Neural cell (in vitro differentiated cells): Measurements from ENCODE around the gene TMEM101.

Source experiments
- CTCF ChIP-seq: fragments of 450-650 bp; IDR thresholded peaks from 2 replicates; pipeline ENCODE4 v1.5.1; 2014; ENCODE audit warnings: antibody characterized with exemption, mild to moderate bottlenecking, moderate library complexity; ENCODE audit not compliant: poor library complexity, severe bottlenecking
- MXI1 ChIP-seq: fragments of 450-650 bp; conservative IDR thresholded peaks from 2 replicates; pipeline ENCODE4 v1.6.1; 2014; ENCODE audit warnings: antibody characterized with exemption, mild to moderate bottlenecking; ENCODE audit not compliant: poor library complexity, severe bottlenecking
- POLR2AphosphoS5 ChIP-seq: IDR thresholded peaks from 2 replicates; pipeline ENCODE4 v1.6.1; 2012
- REST ChIP-seq: IDR thresholded peaks from 2 replicates; pipeline ENCODE4 v1.6.1; 2012; ENCODE audit warnings: borderline replicate concordance
- SMC3 ChIP-seq: fragments of 450-650 bp; conservative IDR thresholded peaks from 2 replicates; pipeline ENCODE4 v1.6.1; 2014; ENCODE audit warnings: antibody characterized with exemption, mild to moderate bottlenecking, moderate library complexity; ENCODE audit not compliant: poor library complexity
- TAF1 ChIP-seq: IDR thresholded peaks from 2 replicates; pipeline ENCODE4 v1.6.1; 2012; ENCODE audit warnings: low read depth

DNA sequence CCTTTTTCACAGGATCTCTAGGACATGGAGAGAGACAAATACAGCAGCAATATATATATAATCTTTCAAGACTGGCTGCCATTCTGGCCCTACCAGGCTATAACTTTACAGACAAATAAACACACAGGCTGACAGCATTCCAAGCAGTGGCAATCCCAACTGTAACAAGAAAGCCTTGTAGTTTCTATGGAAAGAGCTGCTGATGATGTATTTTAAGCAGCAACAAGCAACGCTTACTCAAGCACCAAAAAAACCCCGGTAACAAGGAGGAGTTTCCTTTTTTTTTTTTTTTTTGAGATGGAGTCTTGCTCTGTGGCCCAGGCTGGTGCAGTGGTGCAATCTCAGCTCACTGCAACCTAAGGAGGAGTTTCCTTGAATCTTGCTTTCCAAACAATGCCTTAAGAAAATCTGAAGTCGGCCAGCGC, 28.5 kb upstream of the TMEM101 start:
- TF ChIP-seq CTCF (no peak), REST (no peak), TAF1 (no peak), POLR2AphosphoS5 (no peak), SMC3 (no peak), MXI1 (no peak)
